B cell (primary cell): ENCODE measurements around the gene VEZT. TPM values are rescaled to one million over a fixed set of nuclear protein-coding genes. Genes with fewer than 3 reads are reported as not detected.
"Not testable (repeated sequence)": the region's sequence is repeated elsewhere in the genome, so short reads cannot be mapped to it uniquely, and the experiment has no call there.

ENCODE experiments used
- ATAC-seq: fragments of 200-7000 bp; cut with Tn5 transposase; one replicate; pipeline ENCODE4 v1.10.0; 2021; ENCODE audit warnings: low read depth, mild to moderate bottlenecking, moderate number of reproducible peaks, moderate library complexity
- CTCF ChIA-PET: fragments of 350-600 bp; sonication (Branson Sonifier 250); formaldehyde crosslinking; loops from one replicate; lab custom pipeline; 2021; ENCODE audit warnings: antibody characterized with exemption, inconsistent platforms; lab: Charles Lee
- POLR2A ChIA-PET: fragments of 350-600 bp; sonication (Branson Sonifier 250); formaldehyde crosslinking; loops from one replicate; lab custom pipeline; 2021; ENCODE audit warnings: antibody characterized with exemption; lab: Charles Lee
- DNase-seq: peaks from one replicate; pipeline ENCODE4 v3.0.0; 2013
- H2AFZ ChIP-seq: 2 replicates; pipeline ENCODE4 v1.6.1; 2012; ENCODE audit warnings: mild to moderate bottlenecking, low read depth, low read length; ENCODE audit not compliant: insufficient read depth, poor library complexity, severe bottlenecking
- H3K27ac ChIP-seq, 2 donors: 1 replicate in 1 of 2; 2 replicates in 1 of 2; pipeline ENCODE4 v1.5.1; 2012 to 2013; ENCODE audit warnings: low read length in 2 of 2, mild to moderate bottlenecking in 2 of 2, moderate library complexity in 1 of 2
- H3K27me3 ChIP-seq, 4 experiments: fragments of 200-600 bp in 1 of 4; sonication (generic) in 1 of 4; replicated peaks in 1 of 4; 1 replicate in 2 of 4; 2 replicates in 2 of 4; pipeline versions ENCODE4 v1.6.1 to v1.7.0; 2013 to 2016; ENCODE audit warnings: low read length in 3 of 4, mild to moderate bottlenecking in 2 of 4, mixed read lengths in 1 of 4, moderate library complexity in 1 of 4; ENCODE audit not compliant: insufficient read depth in 4 of 4, control insufficient read depth in 3 of 4; ENCODE audit errors: control extremely low read depth in 1 of 4
- H3K36me3 ChIP-seq, 2 experiments: replicated peaks in 1 of 2; 1 replicate in 1 of 2; 2 replicates in 1 of 2; pipeline versions ENCODE4 v1.6.1 to v1.7.1; 2013; ENCODE audit warnings: low read length in 1 of 2; ENCODE audit not compliant: insufficient read depth in 2 of 2, control insufficient read depth in 1 of 2; ENCODE audit errors: control extremely low read depth in 1 of 2, extremely low read depth in 1 of 2
- H3K4me1 ChIP-seq, 2 donors: fragments of 200-600 bp in 1 of 2; sonication (generic) in 1 of 2; 1 replicate in 1 of 2; 2 replicates in 1 of 2; pipeline versions ENCODE4 v1.5.1 to v1.6.1; 2013 to 2017; ENCODE audit warnings: low read length in 2 of 2; ENCODE audit not compliant: control insufficient read depth in 2 of 2, insufficient read depth in 2 of 2
- H3K4me2 ChIP-seq: replicated peaks from 2 replicates; pipeline ENCODE3; 2012; ENCODE audit warnings: mild to moderate bottlenecking, low read depth, low read length; ENCODE audit not compliant: poor library complexity, severe bottlenecking
- H3K4me3 ChIP-seq, 5 experiments: fragments of 200-600 bp in 1 of 5; sonication (generic) in 1 of 5; 1 replicate in 3 of 5; 2 replicates in 2 of 5; pipeline versions ENCODE4 v1.5.1 to v1.7.0; 2011 to 2016; ENCODE audit warnings: low read length in 4 of 5, mild to moderate bottlenecking in 4 of 5, low read depth in 2 of 5, control low read depth in 1 of 5, moderate library complexity in 1 of 5; ENCODE audit not compliant: insufficient read depth in 1 of 5; ENCODE audit errors: control extremely low read depth in 1 of 5, extremely low read depth in 1 of 5
- H3K79me2 ChIP-seq: fragments of 200-600 bp; sonication (generic); one replicate; pipeline ENCODE4 v1.6.0; 2016; ENCODE audit warnings: low read length; ENCODE audit not compliant: control insufficient read depth, insufficient read depth
- H3K9ac ChIP-seq: fragments of 200-600 bp; sonication (generic); 2 replicates; pipeline ENCODE4 v1.6.1; 2017; ENCODE audit warnings: mild to moderate bottlenecking, low read length, moderate library complexity
- H3K9me3 ChIP-seq, 3 donors: one replicate each; pipeline versions ENCODE4 v1.6.1 to v1.7.1; 2013; ENCODE audit warnings: low read length in 2 of 3; ENCODE audit not compliant: control insufficient read depth in 2 of 3, insufficient read depth in 1 of 3; ENCODE audit errors: control extremely low read depth in 1 of 3
- H4K20me1 ChIP-seq: 2 replicates; pipeline ENCODE4 v1.6.0; 2012; ENCODE audit warnings: mild to moderate bottlenecking, low read length; ENCODE audit not compliant: insufficient read depth, control insufficient read depth, poor library complexity, severe bottlenecking
- H3K27ac Mint-ChIP-seq: one replicate; pipeline ENCODE4 v1.8.0; 2021; ENCODE audit warnings: mixed read lengths
- H3K27me3 Mint-ChIP-seq: one replicate; pipeline ENCODE4 v1.8.0; 2021; ENCODE audit warnings: mixed read lengths
- H3K4me1 Mint-ChIP-seq: one replicate; pipeline ENCODE4 v1.8.0; 2021; ENCODE audit warnings: mixed read lengths
- H3K4me3 Mint-ChIP-seq: one replicate; pipeline ENCODE4 v1.8.0; 2021; ENCODE audit warnings: mixed read lengths
- H3K9me3 Mint-ChIP-seq: one replicate; pipeline ENCODE4 v1.8.0; 2022; ENCODE audit warnings: mixed read lengths; ENCODE audit not compliant: insufficient read depth
- CTCF ChIP-seq: fragments of 200-600 bp; IDR thresholded peaks from one replicate; pipeline ENCODE4 v1.8.0; 2022; ENCODE audit warnings: antibody characterized with exemption, mild to moderate bottlenecking
- EZH2 ChIP-seq: IDR thresholded peaks from 2 replicates; pipeline ENCODE4 v1.6.1; 2012; ENCODE audit warnings: borderline replicate concordance, low read depth, mild to moderate bottlenecking, moderate library complexity, low read length; ENCODE audit not compliant: insufficient read depth, poor library complexity, severe bottlenecking
- WGBS: methylation state at CpG from one replicate; pipeline ENCODE4 v1.1.5; 2013; ENCODE audit warnings: missing lambda C conversion rate; ENCODE audit not compliant: insufficient coverage; 5-methylcytosine and 5-hydroxymethylcytosine counted together
- intact Hi-C: fragments of 100-400 bp; cut with micrococcal nuclease; formaldehyde crosslinking; loops from one replicate; pipeline ENCODE4 v1.10.0; 2022
- polyA plus RNA-seq: library from polyadenylated mRNA; depleted of rRNA; stranded (reverse); fragments of >200 nt; gene quantifications from 2 replicates; pipeline ENCODE4 v1.2.3, GENCODE V29; 2012
- total RNA-seq, 2 donors: library from RNA; stranded (reverse); fragments of 120-200 nt in 1 of 2; gene quantifications; 1 replicate in 1 of 2; 2 replicates in 1 of 2; pipeline versions ENCODE4 v1.2.3 to v1.2.4, GENCODE V29; 2013 to 2022

VEZT gene
- total and polyA plus RNA-seq, 2 donors (not counting 1 experiment from before 2014, with no cell fraction given), result 19.9 to 61.8 TPM

- Histone ChIP-seq H3K4me2 (no peak overlapping the region), H3K4me1 (no peaks in the 10 kb centered on the region), H3K36me3 (peaks cover 0 to 2% of the 10 kb centered on the region in 2 experiments), H3K9me3 (no peaks in the 10 kb centered on the region), H3K9ac (no peak overlapping the region), H4K20me1 (no peaks in the 10 kb centered on the region), H3K79me2 (no peaks in the 10 kb centered on the region), H3K27me3 (no peaks in the 10 kb centered on the region), H3K27ac (no peak overlapping the region), H2AFZ (no peak overlapping the region), H3K4me3 (no peak overlapping the region)
- WGBS, result no CpG with 5 or more reads among the region's 1 CpG
- Mint-ChIP-seq H3K27me3 (peaks cover 3% of the 10 kb centered on the region), H3K4me3 (no peak overlapping the region), H3K9me3 (no peaks in the 10 kb centered on the region), H3K4me1 (no peaks in the 10 kb centered on the region), H3K27ac (no peak overlapping the region)
- intact Hi-C loops, result no loop called here
- ChIA-PET CTCF (interaction anchor here (0.7 kb wide), 1 partner anchor 202 kb away, joined by 3 read pairs; no protein-coding TSS in a partner anchor), POLR2A (interaction anchor here (0.5 kb wide), 1 partner anchor 30 kb away, joined by 6 read pairs; no protein-coding TSS in a partner anchor)
- DNase-seq (no peak), ATAC-seq (no peak)
- TF ChIP-seq CTCF (no peak), EZH2 (no peak)
Measured at GRCh38 chr12:95312656-95313055, 95.0 kb downstream of the VEZT start.

GRCh38 chr12:95314756-95315155 is 97.1 kb downstream of the VEZT start:
- intact Hi-C loops, H3K4me1 ChIP-seq, H3K27ac Mint-ChIP-seq, H2AFZ ChIP-seq, H3K27me3 Mint-ChIP-seq, H3K79me2 ChIP-seq, H3K27me3 ChIP-seq, H3K9me3 Mint-ChIP-seq, CTCF ChIA-PET, H3K4me3 ChIP-seq, H3K27ac ChIP-seq, DNase-seq, H3K9me3 ChIP-seq, H3K36me3 ChIP-seq, POLR2A ChIA-PET, H3K9ac ChIP-seq, H4K20me1 ChIP-seq, H3K4me2 ChIP-seq, ATAC-seq, H3K4me3 Mint-ChIP-seq, H3K4me1 Mint-ChIP-seq: not testable (repeated sequence)
- WGBS, result 97% methylated on average over 3 of the region's 6 CpGs
